ENCODE data around the gene VAV2.

DNA sequence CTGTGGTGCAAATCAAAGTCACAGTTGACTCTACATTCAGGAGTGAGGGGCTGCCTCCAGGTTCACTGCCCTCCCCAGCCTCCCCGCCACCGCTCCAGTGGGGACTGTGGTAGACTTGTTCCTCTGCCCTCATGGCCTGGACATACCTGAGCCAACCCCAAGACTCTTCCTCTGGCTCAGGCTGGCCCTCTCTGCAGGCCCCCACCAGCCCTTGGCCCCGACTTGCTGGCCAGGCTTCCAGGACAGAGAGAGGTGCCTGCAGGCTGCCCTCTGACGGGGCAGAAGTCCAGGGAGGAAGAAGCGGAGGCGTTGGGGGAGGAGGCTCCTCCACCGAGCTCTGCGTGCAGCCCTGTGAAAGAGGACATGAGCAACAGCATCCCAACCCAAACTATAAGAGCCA lies 251.2 kb downstream of the VAV2 start:
- TF ChIP-seq CTCF (IDR thresholded peaks at IDR 0.05; ENCODE audit: insufficient read depth, low read length, poor library complexity, severe bottlenecking) (no peak), EZH2phosphoT487 (conservative IDR thresholded peaks at IDR 0.05; ENCODE audit: low read length) (no peak)
